ENCODE data around the gene TMEM171.

The TMEM171 gene

DNA sequence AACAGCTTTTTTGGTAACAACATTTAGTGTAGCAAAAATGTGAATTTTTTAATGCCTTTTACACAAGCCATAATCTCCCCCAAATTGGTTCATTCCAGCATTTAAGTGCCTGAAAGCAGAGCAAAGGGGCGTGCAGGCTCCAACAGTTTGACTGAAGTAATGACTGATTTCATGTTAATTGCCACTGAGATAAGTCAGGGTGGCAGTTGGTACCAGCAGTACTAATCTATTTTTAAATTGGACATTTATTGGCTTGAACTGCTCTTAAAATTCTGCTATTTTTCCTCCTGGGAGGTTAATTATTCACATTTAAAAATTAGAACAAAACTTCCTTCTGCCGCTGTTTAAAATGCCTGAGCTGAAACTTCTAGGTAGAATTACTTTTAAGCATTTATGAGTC, 12.4 kb downstream of the TMEM171 start:
- TF ChIP-seq, protein P1, sequence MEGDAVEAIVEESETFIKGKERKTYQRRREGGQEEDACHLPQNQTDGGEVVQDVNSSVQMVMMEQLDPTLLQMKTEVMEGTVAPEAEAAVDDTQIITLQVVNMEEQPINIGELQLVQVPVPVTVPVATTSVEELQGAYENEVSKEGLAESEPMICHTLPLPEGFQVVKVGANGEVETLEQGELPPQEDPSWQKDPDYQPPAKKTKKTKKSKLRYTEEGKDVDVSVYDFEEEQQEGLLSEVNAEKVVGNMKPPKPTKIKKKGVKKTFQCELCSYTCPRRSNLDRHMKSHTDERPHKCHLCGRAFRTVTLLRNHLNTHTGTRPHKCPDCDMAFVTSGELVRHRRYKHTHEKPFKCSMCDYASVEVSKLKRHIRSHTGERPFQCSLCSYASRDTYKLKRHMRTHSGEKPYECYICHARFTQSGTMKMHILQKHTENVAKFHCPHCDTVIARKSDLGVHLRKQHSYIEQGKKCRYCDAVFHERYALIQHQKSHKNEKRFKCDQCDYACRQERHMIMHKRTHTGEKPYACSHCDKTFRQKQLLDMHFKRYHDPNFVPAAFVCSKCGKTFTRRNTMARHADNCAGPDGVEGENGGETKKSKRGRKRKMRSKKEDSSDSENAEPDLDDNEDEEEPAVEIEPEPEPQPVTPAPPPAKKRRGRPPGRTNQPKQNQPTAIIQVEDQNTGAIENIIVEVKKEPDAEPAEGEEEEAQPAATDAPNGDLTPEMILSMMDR (IDR thresholded peaks at IDR 0.05), result no peak

DNA sequence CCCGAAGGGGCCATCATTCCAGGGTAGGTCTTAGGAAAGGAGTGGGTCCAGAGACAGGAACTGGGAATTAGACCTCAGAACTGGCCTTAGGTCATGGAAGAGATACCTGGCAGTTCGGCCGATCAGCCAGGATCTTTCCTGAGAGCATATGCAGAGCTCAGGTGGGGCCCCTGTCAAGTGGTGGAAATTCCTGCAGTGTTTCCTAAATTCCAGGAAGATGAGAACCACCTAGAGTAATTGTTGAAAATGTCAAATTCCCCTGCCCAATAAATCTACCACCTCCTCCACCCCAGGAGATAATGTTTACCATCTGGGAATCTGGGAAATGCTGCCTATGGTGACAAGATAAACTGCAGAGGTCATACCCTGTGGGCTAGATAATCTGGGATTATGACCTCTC, 14.6 kb downstream of the TMEM171 start:
- TF ChIP-seq, protein P1 (IDR thresholded peaks at IDR 0.05), result no peak

GRCh38 chr5:73135429-73136054, 15.2 kb downstream of the TMEM171 start:
- TF ChIP-seq, protein P1 (IDR thresholded peaks at IDR 0.05), result 0 out of 2 replicates have a peak, but pooled peaks have one; percentile 17

DNA sequence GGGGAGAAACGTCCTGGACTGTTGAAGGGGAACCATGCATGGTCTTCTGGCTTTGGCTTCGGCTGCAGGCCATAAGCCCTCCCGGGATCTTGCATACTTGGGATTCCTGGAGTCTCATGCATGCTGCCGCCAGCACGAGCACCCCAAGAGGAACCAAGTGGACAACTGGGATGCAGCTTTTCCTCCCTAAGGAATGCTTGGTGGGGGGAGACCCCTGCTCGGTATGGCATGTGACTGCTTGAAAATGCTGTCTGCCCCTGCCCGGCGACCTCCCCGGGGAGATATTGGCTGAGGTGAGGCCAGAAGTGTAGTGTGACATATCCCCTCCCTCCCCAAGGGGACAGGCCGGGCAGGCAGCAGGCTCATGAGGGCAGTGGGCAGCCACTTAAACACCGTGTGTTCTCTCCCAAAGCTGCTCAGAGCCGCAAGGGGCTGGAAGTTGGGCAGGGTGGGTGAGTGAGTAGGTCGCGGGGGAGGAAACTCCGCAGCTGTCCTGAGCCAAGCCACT, 15.7 kb downstream of the TMEM171 start:
- TF ChIP-seq, protein P1 (IDR thresholded peaks at IDR 0.05), result no peak

- TF ChIP-seq, protein P1 (IDR thresholded peaks at IDR 0.05), result no peak
Measured at GRCh38 chr5:73137563-73138530, 17.5 kb downstream of the TMEM171 start.

DNA sequence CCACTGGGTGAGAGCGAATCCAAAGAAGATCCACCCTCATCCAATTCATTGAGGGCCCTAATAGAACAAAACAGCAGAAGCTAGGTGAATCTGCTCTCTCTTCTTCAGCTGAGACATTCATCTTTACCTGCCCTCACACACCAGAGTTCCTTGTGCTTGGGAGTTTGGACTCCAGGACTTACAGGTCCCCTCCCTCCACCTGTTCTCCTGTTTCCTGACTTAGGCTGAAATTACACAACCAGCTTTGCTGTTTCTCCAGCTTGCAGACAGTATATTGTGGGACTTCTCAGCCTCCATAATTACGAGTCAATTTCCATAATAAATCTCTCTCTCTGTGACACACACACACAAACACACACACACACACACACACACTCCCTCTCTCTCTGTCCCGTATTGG, 19.1 kb downstream of the TMEM171 start:
- TF ChIP-seq, protein P1 (IDR thresholded peaks at IDR 0.05), result no peak

- TF ChIP-seq, protein P1 (IDR thresholded peaks at IDR 0.05), result no peak
Measured at GRCh38 chr5:73140801-73141200, 20.4 kb downstream of the TMEM171 start.
